GM23338 (cell line): Measurements from ENCODE around the gene RAPGEF3. TPM values are rescaled to one million over a fixed set of nuclear protein-coding genes. Genes with fewer than 3 reads are reported as not detected.

ENCODE experiments used
- ATAC-seq: fragments of 200-7000 bp; cut with Tn5 transposase; 3 replicates; pipeline ENCODE4 v1.9.1; 2020
- DNase-seq: peaks from one replicate; pipeline ENCODE4 v3.0.0-alpha.2; 2015; ENCODE audit warnings: low spot score
- H2AFZ ChIP-seq: fragments of 200-600 bp; sonication (generic); 2 replicates; pipeline ENCODE4 v1.8.0; 2016; ENCODE audit warnings: antibody characterized with exemption, mild to moderate bottlenecking, moderate library complexity
- H3F3A ChIP-seq: fragments of 200-600 bp; sonication (generic); replicated peaks from 2 replicates; pipeline ENCODE4 v1.8.0; 2017; ENCODE audit warnings: antibody characterized with exemption, mixed run types, low read depth
- H3K27ac ChIP-seq: fragments of 200-600 bp; sonication (generic); 2 replicates; pipeline ENCODE4 v1.6.1; 2016; ENCODE audit warnings: low read depth
- H3K27me3 ChIP-seq: fragments of 200-600 bp; sonication (generic); 2 replicates; pipeline ENCODE4 v1.8.0; 2016; ENCODE audit warnings: mild to moderate bottlenecking, mixed run types, moderate library complexity; ENCODE audit not compliant: insufficient read depth
- H3K36me3 ChIP-seq: fragments of 200-600 bp; sonication (generic); 2 replicates; pipeline ENCODE4 v1.8.0; 2016; ENCODE audit warnings: mild to moderate bottlenecking; ENCODE audit not compliant: insufficient read depth
- H3K4me1 ChIP-seq: fragments of 200-600 bp; sonication (generic); 2 replicates; pipeline ENCODE4 v1.8.0; 2016; ENCODE audit warnings: mild to moderate bottlenecking, moderate library complexity; ENCODE audit not compliant: insufficient read depth
- H3K4me2 ChIP-seq: fragments of 200-600 bp; sonication (generic); 2 replicates; pipeline ENCODE4 v1.7.1; 2017; ENCODE audit warnings: mixed run types
- H3K4me3 ChIP-seq: fragments of 200-600 bp; sonication (generic); 2 replicates; pipeline ENCODE4 v1.6.1; 2016; ENCODE audit warnings: mixed run types
- H3K79me2 ChIP-seq: fragments of 200-600 bp; sonication (generic); replicated peaks from 2 replicates; pipeline ENCODE4 v1.8.0; 2017; ENCODE audit warnings: mild to moderate bottlenecking; ENCODE audit not compliant: insufficient read depth
- H3K9me2 ChIP-seq: fragments of 200-600 bp; sonication (generic); 2 replicates; pipeline ENCODE4 v1.8.0; 2017; ENCODE audit not compliant: insufficient read depth
- H4K20me1 ChIP-seq: fragments of 200-600 bp; sonication (generic); replicated peaks from 2 replicates; pipeline ENCODE4 v1.8.0; 2017; ENCODE audit warnings: mild to moderate bottlenecking; ENCODE audit not compliant: insufficient read depth
- H3K27ac Mint-ChIP-seq: 2 replicates; pipeline ENCODE4 v1.8.0; 2020; ENCODE audit warnings: inconsistent platforms, mild to moderate bottlenecking, moderate library complexity, mixed read lengths
- H3K27me3 Mint-ChIP-seq: 3 replicates; pipeline ENCODE4 v1.8.0; 2022; ENCODE audit warnings: low read depth, mild to moderate bottlenecking, moderate library complexity, mixed read lengths, inconsistent platforms; ENCODE audit not compliant: insufficient read depth, poor library complexity
- H3K36me3 Mint-ChIP-seq: 3 replicates; pipeline ENCODE4 v1.8.0; 2021; ENCODE audit warnings: low read depth, mild to moderate bottlenecking, inconsistent platforms, moderate library complexity, mixed read lengths
- H3K4me1 Mint-ChIP-seq: 3 replicates; pipeline ENCODE4 v1.8.0; 2020; ENCODE audit warnings: mild to moderate bottlenecking, inconsistent platforms, mixed read lengths
- H3K4me3 Mint-ChIP-seq: 3 replicates; pipeline ENCODE4 v1.8.0; 2021; ENCODE audit warnings: moderate library complexity, mild to moderate bottlenecking, inconsistent platforms, mixed read lengths
- H3K9me3 Mint-ChIP-seq: 3 replicates; pipeline ENCODE4 v1.8.0; 2020; ENCODE audit warnings: moderate library complexity, mild to moderate bottlenecking, inconsistent platforms, mixed read lengths
- CREB1 ChIP-seq: fragments of 250-450 bp; sonication (Bioruptor Pico); IDR thresholded peaks from 2 replicates; pipeline ENCODE4 v1.5.0; 2020; ENCODE audit warnings: low read depth, mild to moderate bottlenecking, moderate library complexity
- CTCF ChIP-seq, 2 experiments: fragments of 200-600 bp in 1 of 2; sonication (generic) in 1 of 2; conservative IDR thresholded peaks; 2 replicates each; pipeline versions ENCODE4 v1.5.1 to v1.6.1; 2016 to 2017; ENCODE audit warnings: antibody characterized with exemption in 2 of 2, low read depth in 2 of 2, mild to moderate bottlenecking in 2 of 2, moderate library complexity in 1 of 2
- ETS1 ChIP-seq: IDR thresholded peaks from 2 replicates; pipeline ENCODE4 v1.6.1; 2016; ENCODE audit warnings: antibody characterized with exemption
- EZH2 ChIP-seq: fragments of 200-600 bp; sonication (generic); IDR thresholded peaks from one replicate; pipeline ENCODE4 v1.8.0; 2017; ENCODE audit warnings: antibody characterized with exemption, mild to moderate bottlenecking, low read depth; ENCODE audit not compliant: unreplicated experiment
- EZH2phosphoT487 ChIP-seq: fragments of 200-600 bp; sonication (generic); IDR thresholded peaks from one replicate; pipeline ENCODE4 v1.8.1; 2018; ENCODE audit warnings: antibody characterized with exemption; ENCODE audit not compliant: unreplicated experiment
- JUNB ChIP-seq: IDR thresholded peaks from one replicate; pipeline ENCODE4 v1.6.1; 2016; ENCODE audit warnings: antibody characterized with exemption; ENCODE audit not compliant: unreplicated experiment
- NANOG ChIP-seq: IDR thresholded peaks from 2 replicates; pipeline ENCODE4 v1.6.1; 2016; ENCODE audit warnings: antibody characterized with exemption, borderline replicate concordance
- STAT1 ChIP-seq: IDR thresholded peaks from one replicate; pipeline ENCODE4 v1.6.1; 2016; ENCODE audit warnings: antibody characterized with exemption; ENCODE audit not compliant: unreplicated experiment
- ZNF114 ChIP-seq: fragments of 250-450 bp; sonication (Bioruptor Pico); IDR thresholded peaks from 2 replicates; pipeline ENCODE4 v1.5.0; 2020; ENCODE audit warnings: mild to moderate bottlenecking, moderate library complexity
- ZNF331 ChIP-seq: fragments of 250-450 bp; sonication (Bioruptor Pico); IDR thresholded peaks from 2 replicates; pipeline ENCODE4 v1.5.0; 2020; ENCODE audit warnings: low read depth, mild to moderate bottlenecking, moderate library complexity
- ZNF462 ChIP-seq: fragments of 250-450 bp; sonication (Bioruptor Pico); IDR thresholded peaks from 2 replicates; pipeline ENCODE4 v1.5.0; 2020; ENCODE audit warnings: mild to moderate bottlenecking, moderate library complexity
- polyA plus RNA-seq: library from polyadenylated mRNA; unstranded; fragments of >200 nt; fragmentation: Nextera tagmentation; extraction: Ambion mirVana; gene quantifications from 2 replicates; pipeline ENCODE4 v1.2.1, GENCODE V29; 2016
- total RNA-seq: library from RNA; depleted of rRNA; stranded (reverse); fragments of >200 nt; shearing (Covaris generic); gene quantifications from 2 replicates; pipeline ENCODE4 v1.2.3, GENCODE V29; 2014

Gene RAPGEF3
- total and polyA plus RNA-seq, 2 experiments from 2014 or later: 2.3 to 11.8 TPM

- H3K4me2 ChIP-seq: no peak overlapping the region
- H3K27me3 Mint-ChIP-seq: peaks cover 3% of the 10 kb centered on the region
- H3K27ac ChIP-seq: no peak overlapping the region
- H3K9me3 Mint-ChIP-seq: no peaks in the 10 kb centered on the region
- H2AFZ ChIP-seq: no peak overlapping the region
- TF ChIP-seq NANOG: no peak
- no peak for TF ChIP-seq ETS1
- TF ChIP-seq CTCF (conservative IDR thresholded peaks at IDR 0.05; ENCODE audit: low read depth in 2 of 2): no peak
- no peak for TF ChIP-seq ZNF462 (CRISPR knock-in tag)
- no peak for TF ChIP-seq JUNB
- TF ChIP-seq EZH2: no peak
- no peak for TF ChIP-seq ZNF114 (CRISPR knock-in tag)
- no peak for TF ChIP-seq EZH2phosphoT487
- TF ChIP-seq ZNF331 (CRISPR knock-in tag): no peak
- no peak for TF ChIP-seq CREB1 (CRISPR knock-in tag)
- TF ChIP-seq STAT1: no peak
- peaks cover 64% of the 10 kb centered on the region for H3K4me1 Mint-ChIP-seq
- H3K4me1 ChIP-seq: peaks cover 35% of the 10 kb centered on the region
- H4K20me1 ChIP-seq: no peaks in the 10 kb centered on the region
- H3K36me3 Mint-ChIP-seq: peaks cover 2% of the 10 kb centered on the region; the same call in 1 of the 3 replicates
- H3K4me3 ChIP-seq: no peak overlapping the region
- no peaks in the 10 kb centered on the region for H3K27me3 ChIP-seq
- H3K27ac Mint-ChIP-seq: no peak overlapping the region
- no peak for ATAC-seq
- no peak for DNase-seq
- no peak overlapping the region for H3K4me3 Mint-ChIP-seq
- no peaks in the 10 kb centered on the region for H3K36me3 ChIP-seq
- H3F3A ChIP-seq: no peaks in the 10 kb centered on the region
- H3K9me2 ChIP-seq: no peaks in the 10 kb centered on the region
- H3K79me2 ChIP-seq: no peaks in the 10 kb centered on the region
These were observed 3.8 kb downstream of the RAPGEF3 start for GRCh38 chr12:47754881-47755280.
